Measurements from ENCODE around the gene FOXJ1. TPM values are rescaled to one million over a fixed set of nuclear protein-coding genes. Genes with fewer than 3 reads are reported as not detected.

Gene FOXJ1
- total RNA-seq, 4 donors from 2014 or later = not detected

DNA sequence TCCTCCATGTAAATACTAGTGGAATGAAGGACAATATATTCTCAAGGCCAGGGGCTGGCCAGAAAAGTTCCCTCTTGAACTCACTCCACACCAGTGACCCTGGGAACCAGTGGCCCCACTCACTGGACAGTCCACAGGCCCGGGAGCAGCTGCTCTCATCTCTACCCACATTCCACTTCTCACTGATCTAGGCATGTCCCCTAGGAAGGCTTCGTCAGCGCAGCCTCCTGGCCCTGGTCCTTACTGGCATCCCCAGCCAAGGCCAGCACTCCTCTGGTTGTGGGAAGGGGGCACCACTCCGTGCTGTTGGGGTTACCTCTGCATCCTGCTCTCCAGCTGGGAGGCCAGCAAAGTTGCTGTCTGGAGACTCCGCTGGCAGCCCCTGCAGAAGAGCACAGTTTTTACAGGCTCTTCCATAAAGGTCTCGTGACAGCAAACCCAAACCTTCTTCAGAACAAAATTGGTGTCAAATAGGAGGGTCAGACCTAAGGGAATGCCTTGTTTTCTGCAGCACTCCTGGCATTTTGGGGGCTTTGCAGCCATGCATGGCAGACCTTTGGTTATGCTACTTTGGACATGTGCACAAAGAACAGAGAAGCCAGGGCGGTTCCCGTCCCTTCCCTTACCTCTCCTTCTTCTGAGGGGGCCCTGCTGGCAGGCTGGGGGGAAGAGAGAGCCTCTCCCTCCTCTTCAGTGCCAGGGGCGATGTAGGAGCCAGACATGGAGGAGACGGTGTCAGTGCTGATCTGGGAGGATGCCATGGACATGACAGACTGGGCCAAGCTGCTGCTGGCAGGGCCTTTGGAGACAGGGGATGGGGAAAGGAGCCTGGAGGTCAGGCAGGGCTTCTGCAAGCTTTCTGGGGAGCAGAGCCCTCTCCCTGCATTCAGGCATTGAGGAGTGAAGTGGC lies 14.1 kb upstream of the FOXJ1 start:
- no peak for TF ChIP-seq EP300 (IDR thresholded peaks at IDR 0.05)
- TF ChIP-seq POLR2A (IDR thresholded peaks at IDR 0.05) = no peak
- TF ChIP-seq, protein P1, sequence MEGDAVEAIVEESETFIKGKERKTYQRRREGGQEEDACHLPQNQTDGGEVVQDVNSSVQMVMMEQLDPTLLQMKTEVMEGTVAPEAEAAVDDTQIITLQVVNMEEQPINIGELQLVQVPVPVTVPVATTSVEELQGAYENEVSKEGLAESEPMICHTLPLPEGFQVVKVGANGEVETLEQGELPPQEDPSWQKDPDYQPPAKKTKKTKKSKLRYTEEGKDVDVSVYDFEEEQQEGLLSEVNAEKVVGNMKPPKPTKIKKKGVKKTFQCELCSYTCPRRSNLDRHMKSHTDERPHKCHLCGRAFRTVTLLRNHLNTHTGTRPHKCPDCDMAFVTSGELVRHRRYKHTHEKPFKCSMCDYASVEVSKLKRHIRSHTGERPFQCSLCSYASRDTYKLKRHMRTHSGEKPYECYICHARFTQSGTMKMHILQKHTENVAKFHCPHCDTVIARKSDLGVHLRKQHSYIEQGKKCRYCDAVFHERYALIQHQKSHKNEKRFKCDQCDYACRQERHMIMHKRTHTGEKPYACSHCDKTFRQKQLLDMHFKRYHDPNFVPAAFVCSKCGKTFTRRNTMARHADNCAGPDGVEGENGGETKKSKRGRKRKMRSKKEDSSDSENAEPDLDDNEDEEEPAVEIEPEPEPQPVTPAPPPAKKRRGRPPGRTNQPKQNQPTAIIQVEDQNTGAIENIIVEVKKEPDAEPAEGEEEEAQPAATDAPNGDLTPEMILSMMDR (IDR thresholded peaks at IDR 0.05) = no peak
- Histone ChIP-seq H3K27me3 (no peaks in the 10 kb centered on the region), H3K27ac (no peak overlapping the region), H3K9me3 (no peaks in the 10 kb centered on the region), H3K4me1 (peaks cover 0 to 10% (median 0%) of the 10 kb centered on the region in 4 donors), H3K36me3 (peaks cover 0 to 56% (median 0%) of the 10 kb centered on the region in 3 donors), H3K4me3 (no peak overlapping the region)
- DNase-seq (ENCODE audit: low spot score in 2 of 2) = peak in 1 of 2 donors; percentile 9
- 89 to 93% methylated on average over 7 to 10 of the region's 10 CpGs for WGBS, 2 donors

DNA sequence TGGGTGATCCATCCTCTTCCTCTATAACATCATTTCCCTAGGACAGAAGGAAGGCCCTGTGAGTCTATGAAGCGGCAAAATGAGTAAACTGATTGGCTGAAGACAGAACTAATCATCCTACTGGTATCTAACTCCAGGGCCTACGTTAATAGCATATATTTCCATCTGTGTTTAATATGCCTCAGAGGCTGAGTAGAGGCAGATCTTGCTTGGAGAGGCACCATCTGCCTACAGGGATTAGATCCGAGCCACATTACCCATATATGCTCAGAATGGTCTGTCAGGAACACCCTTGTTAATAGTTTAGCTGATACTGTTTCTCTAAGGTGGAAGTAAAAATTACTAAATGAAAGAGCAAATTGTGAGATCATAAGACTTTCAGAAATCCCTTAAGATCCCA lies 13.2 kb upstream of the FOXJ1 start:
- H3K27me3 ChIP-seq = no peaks in the 10 kb centered on the region
- 87 to 92% methylated on average over 3 of the region's 3 CpGs for WGBS, 2 donors
- no peaks in the 10 kb centered on the region for H3K9me3 ChIP-seq
- peaks cover 0 to 10% (median 0%) of the 10 kb centered on the region in 4 donors for H3K4me1 ChIP-seq
- H3K27ac ChIP-seq = no peak overlapping the region
- TF ChIP-seq, protein P1 (IDR thresholded peaks at IDR 0.05) = no peak
- TF ChIP-seq POLR2A (IDR thresholded peaks at IDR 0.05) (no peak), EP300 (IDR thresholded peaks at IDR 0.05) (no peak)
- H3K36me3 ChIP-seq = peaks cover 0 to 55% (median 0%) of the 10 kb centered on the region in 3 donors
- no peak overlapping the region for H3K4me3 ChIP-seq
- DNase-seq (ENCODE audit: low spot score in 2 of 2) = no peak

DNA sequence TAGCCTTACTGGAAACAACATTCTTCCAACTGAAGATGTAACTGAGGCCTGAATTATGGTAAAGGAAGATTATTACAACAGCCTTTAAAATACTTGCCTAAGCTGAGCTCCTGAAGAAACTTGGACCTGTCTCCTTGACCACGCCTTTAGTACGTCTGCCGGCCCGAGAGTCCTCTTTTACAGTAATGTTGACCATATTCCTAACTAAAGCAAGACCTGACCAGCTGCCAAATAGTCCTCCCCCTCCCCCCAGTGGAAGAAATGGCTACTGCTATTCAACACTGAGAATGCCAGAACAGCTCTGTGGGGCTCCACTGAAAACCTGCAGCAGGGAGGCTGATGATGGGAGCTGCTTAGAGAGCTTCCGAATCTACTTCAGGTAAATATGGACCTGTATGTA lies 12.6 kb upstream of the FOXJ1 start:
- TF ChIP-seq EP300 (IDR thresholded peaks at IDR 0.05) (no peak), POLR2A (IDR thresholded peaks at IDR 0.05) (no peak)
- TF ChIP-seq, protein P1 (IDR thresholded peaks at IDR 0.05) = peak in 2 of 5 experiments; percentile 23 to 33
- Histone ChIP-seq H3K27me3 (no peaks in the 10 kb centered on the region), H3K27ac (peak overlapping the region in 1 of 4 donors; percentile 37), H3K9me3 (no peaks in the 10 kb centered on the region), H3K36me3 (peaks cover 0 to 52% (median 0%) of the 10 kb centered on the region in 3 donors), H3K4me1 (peaks cover 0 to 10% (median 0%) of the 10 kb centered on the region in 4 donors), H3K4me3 (no peak overlapping the region)
- DNase-seq (ENCODE audit: low spot score in 2 of 2) = peak in 1 of 2 donors; percentile 45
- 55 to 61% methylated on average over 5 of the region's 5 CpGs for WGBS, 2 donors

DNA sequence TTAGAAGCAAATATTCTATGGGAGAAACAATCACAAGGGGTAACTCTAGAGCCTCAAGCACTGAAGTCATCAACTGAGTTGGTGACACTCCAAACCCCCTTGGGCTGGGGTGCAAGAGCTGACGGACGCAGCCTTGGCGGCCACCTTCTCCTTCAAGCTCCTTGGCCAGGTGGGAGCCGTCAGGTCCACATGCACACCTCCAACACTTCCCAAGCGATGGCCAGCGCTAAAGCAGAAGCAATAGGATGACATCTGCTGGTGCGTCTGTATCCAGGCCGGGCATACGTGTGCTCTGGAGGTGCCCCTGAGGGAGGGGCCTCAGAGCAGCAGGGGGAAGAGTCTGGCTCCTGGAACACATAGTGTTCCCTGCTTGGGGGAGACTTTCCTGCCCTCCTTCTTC lies 12.2 kb upstream of the FOXJ1 start:
- H3K9me3 ChIP-seq = no peaks in the 10 kb centered on the region
- DNase-seq (ENCODE audit: low spot score in 2 of 2) = no peak
- peak overlapping the region in 1 of 4 donors; percentile 37 for H3K27ac ChIP-seq
- H3K4me1 ChIP-seq = peaks cover 0 to 10% (median 0%) of the 10 kb centered on the region in 4 donors
- TF ChIP-seq EP300 (IDR thresholded peaks at IDR 0.05) (no peak), POLR2A (IDR thresholded peaks at IDR 0.05) (no peak)
- TF ChIP-seq, protein P1 (IDR thresholded peaks at IDR 0.05) = no peak
- WGBS, 2 donors = 84 to 86% methylated on average over 9 of the region's 9 CpGs
- H3K27me3 ChIP-seq = no peaks in the 10 kb centered on the region
- peaks cover 0 to 48% (median 0%) of the 10 kb centered on the region in 3 donors for H3K36me3 ChIP-seq
- H3K4me3 ChIP-seq = no peak overlapping the region

DNA sequence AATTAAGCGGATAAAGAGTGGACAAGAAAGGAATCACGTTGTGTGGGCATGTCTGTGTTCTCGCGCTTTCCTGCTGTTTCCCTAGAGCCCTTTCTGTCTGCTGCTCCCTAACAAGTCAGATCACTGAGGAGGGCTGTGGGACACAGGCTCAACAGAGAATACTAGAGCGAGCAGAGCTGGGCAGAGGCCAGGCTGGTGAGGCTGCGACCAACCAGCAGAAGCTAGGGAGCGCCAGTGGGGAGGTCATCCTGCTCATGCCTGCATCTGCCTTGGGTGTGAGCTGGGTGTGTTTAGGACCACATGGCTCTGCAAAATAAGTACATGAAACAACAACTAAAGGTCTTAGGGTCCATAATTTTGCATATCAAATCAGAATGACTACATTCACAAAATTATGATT lies 11.5 kb upstream of the FOXJ1 start:
- Histone ChIP-seq H3K27me3 (no peaks in the 10 kb centered on the region), H3K9me3 (no peaks in the 10 kb centered on the region), H3K4me1 (peaks cover 0 to 10% (median 0%) of the 10 kb centered on the region in 4 donors), H3K27ac (no peak overlapping the region), H3K4me3 (no peak overlapping the region), H3K36me3 (peaks cover 0 to 42% (median 0%) of the 10 kb centered on the region in 3 donors)
- TF ChIP-seq EP300 (IDR thresholded peaks at IDR 0.05) (no peak), POLR2A (IDR thresholded peaks at IDR 0.05) (no peak)
- WGBS, 2 donors = 70 to 74% methylated on average over 7 of the region's 7 CpGs
- no peak for DNase-seq (ENCODE audit: low spot score in 2 of 2)

Measured in tibial nerve (tissue), 4 donors.